HG02610 (cell line): ENCODE results near the gene UNC93B1.
"Not testable (repeated sequence)": the region's sequence is repeated elsewhere in the genome, so short reads cannot be mapped to it uniquely, and the experiment has no call there.

Experiments used
- ATAC-seq: cut with Tn5 transposase; IDR thresholded peaks from one replicate; pipeline ENCODE4 v1.9.1; 2021; ENCODE audit warnings: mild to moderate bottlenecking, moderate library complexity; ENCODE audit not compliant: unreplicated experiment

The UNC93B1 gene

DNA sequence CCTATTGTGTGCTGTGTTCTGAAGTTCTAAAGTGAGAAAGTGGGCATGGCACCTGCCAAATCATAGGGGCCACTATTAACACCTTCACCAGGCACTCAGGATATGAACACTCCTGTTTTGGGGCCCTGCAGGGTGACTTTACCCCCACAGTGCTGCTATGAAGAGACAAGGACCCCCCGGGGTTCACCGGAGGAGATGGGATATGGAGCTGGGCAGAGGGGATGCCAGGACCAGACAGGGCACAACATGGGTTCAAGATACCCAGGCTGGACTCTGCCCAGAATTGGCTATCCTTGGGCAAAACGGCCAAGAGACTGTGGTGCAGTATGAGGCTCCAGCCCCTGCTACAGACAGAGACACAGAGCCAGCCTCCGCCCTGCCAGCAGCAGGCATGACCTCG, 9.5 kb downstream of the UNC93B1 start:
- ATAC-seq, result not testable (repeated sequence)

DNA sequence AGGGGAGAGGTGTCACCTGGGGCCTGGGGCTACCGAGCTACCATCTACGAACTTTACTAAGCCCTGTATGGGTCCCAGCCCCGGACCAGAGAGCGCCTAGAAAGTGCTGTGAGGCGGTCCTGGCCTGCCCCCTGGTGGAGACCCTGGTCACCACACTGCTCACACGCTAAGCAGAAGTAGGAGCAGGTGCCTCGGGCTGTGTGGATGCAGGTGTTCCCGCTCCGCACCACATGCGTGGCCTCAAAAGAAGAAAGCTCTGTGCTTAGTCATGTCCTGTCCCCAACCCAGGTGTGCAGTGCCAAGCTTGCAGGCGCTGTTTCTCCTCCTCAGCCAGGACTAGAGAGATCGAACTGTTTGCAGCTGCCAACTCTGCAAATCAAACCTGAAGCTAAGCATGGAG, 10.1 kb downstream of the UNC93B1 start:
- ATAC-seq, result not testable (repeated sequence)

DNA sequence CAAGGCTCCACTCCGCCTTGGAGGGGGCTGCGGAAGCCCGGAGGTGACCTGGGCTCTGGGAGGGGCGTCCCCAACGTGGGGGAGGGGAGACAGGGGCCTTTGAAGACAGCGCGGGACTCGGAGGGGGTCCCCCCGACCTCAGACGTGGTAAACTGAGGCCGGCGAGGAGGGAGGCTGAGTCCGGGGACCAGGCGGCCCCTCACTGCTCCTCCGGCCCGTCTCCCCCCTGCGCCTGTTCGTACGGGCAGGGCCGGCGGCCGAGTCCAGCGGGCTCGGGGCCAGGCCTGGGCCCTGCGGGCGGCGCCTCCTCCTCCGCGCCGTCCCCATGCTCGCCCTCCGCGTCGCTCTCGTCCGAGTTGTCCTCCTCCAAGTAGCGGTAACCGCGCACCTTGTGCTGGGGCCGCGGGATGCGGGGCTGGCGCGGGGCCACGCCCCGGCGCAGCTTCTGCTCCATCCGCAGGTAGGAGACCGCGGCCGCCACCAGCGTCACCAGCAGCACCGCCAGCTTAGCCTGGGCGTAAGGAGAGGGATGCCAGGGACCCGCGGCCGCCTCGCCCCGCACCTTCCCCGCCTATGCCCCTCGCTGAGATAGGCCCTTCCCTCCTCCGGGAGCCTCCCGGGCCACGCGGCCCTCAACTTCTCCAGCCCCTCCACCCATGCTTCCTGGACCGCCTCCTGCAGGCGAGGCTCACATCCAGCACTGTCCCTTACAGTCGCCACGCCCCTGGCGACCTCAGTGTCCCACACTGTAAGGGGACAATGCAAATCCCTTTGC, 12.4 kb downstream of the UNC93B1 start:
- ATAC-seq, result not testable (repeated sequence)

DNA sequence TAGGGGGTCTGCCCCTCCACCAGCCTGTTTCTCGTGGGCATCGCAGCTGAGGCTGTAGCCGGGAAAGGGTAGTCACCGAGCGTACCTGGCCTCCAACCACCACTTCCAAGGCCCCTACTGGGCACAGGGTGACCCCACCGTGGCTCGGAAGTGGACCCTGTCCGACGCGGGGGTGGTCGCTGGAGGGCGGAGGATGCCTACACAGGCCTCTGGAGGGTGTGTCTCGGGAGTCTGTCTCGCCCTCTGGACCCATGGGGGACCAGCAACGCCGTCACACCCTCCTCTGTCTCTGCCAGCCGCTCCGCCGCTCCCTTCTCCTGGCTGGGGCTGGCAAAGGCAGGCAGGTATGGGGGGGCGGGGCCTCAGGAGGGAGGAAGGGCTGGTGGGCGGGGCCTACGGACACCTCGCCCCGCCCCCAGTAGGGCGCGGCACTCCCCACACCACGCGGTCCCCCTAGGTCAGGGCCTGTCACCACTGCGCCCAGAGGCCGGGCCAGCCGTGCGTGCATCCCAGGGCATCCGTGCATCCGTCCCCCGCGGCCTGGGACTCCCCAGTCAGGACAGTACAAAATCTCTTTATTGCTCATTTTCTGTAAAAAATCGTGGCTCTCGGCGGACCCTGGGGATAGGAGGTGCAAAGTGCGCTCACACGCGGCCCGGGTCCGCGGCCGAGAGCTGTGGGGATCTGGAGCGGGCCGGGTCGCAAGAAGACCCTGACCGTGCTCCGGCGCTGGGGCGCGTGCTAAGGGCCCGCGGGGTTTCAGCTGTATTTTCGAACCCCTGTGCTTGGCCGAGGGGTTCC, 13.2 kb downstream of the UNC93B1 start:
- not testable (repeated sequence) for ATAC-seq

DNA sequence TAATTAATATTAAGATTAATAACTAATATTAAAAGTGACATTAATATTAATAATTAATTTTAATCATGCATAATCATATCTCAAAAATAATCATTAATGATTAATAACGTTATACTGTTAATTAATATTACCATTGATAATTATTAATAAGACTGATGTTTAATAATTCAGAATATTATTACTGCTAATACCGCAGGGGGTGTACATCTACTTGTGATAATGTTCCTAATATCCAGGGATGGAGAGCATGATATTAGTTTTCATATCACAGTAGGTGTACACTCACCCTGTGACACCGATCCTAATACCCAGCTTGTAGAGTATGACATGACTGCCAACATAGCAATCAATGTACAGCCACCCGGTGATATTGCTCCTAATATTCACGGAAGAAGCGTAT, 18.6 kb downstream of the UNC93B1 start:
- ATAC-seq, result not testable (repeated sequence)

DNA sequence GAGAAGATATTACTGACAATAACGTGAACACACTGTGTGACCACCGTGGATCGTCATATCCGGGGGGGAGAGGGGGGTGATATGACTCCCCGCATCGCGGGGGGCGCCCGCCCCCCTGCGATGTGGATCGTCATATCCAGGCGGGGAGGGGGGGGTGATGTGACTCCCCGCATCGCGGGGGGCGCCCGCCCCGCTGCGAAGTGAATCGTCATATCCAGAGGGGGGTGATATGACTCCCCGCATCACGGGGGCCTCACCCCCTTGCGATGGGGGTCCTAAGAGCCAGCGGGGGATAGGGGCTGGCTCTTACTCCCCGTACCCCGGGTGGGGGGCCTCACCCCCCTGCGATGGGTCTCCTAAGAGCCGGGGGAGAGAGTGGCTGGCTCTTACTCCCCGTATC, 19.9 kb downstream of the UNC93B1 start:
- ATAC-seq, result no peak

DNA sequence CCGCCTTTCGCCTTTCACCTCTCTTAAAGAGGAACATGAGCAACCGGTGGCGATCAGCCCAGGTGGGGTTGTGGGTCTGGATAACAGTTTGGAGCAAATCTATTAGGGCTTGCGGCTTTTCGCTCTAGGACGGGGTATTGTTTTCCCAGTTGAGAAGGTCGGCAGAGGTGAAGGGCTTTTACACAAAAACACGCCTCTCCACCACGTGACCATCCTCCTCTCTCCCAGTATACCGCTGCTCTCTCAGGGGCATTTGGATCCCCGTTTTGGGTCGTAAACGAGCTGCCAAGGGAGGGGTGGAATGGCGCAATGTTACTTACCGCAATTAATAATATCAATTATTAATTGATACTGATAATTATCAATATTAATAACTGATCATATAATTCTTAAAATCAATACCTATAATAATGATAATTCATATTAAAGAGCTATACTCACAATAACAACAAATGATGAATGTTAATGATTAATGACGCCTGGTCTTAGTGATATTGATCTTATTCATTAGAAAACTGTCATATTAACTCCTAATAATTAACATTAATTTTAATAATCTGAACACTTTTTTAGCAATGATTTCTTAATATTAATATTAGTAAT, 21.5 kb downstream of the UNC93B1 start:
- not testable (repeated sequence) for ATAC-seq

DNA sequence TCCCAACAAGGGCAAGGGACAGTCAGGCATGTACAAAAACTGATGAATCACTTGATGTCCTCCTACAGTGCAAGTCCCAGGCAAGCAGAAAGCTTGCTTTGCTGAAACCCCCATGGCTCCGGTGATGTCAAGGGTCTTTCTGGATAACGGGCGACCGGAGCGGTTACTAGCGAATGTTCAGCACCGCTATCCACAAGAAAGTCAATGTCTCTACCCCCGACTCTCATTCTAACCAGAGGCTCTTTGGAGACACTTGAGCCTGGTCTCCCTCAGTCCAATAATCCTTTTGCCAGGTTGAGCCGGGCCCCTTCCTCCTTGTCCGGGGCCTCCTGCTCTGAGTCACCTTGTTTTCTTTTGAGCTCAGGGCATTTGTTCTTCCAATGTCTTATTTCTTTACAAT, 22.7 kb downstream of the UNC93B1 start:
- not testable (repeated sequence) for ATAC-seq

DNA sequence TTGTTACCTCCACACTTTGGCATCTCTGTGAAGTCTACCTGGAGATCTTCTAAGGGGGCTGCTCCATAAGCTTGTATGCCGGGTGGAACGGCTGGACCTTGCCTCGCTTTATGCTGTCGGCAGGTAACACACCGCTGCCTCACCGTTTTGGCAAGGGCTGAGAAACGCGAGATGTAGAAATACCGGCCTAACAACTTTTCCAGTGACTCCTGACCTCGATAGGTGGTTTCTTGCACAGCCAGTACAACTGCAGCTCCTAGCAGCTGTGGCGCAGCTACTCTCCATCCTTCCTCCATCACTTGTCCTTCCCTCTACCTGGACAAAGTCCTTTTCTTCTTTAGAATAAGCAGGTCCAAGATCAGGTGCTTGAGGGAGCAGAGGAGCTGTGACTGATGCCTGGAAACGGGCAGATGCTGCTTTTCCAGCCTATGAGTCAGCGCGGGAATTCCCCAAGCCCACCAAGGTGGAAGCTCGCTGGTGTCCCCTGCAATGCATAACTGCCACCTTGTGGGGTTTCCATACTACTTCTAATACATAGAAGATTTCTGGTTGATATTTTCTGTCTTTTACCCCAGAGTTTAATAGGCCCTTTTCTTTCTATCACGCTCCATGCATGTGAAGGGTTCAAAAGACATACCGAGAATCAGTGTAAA, 25.0 kb downstream of the UNC93B1 start:
- ATAC-seq, result not testable (repeated sequence)

DNA sequence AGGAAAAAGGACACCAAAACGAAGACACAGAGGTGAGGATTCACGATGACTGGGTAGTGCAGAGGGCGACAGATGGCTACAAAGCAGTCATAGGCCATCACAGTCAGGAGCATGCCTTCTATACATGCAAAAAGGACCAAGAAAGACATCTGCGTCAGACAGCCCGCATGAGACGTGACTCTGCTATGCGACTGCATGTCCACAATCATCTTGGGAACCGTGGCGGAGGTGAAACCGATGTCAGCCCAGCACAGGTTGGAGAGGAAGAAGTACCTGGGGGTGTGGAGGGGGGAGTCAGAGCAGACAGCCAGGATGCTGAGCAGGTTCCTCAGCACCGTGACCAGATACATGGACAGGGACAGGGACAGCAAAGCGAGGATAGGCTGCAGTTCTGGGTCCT, 29.2 kb downstream of the UNC93B1 start:
- ATAC-seq, result not testable (repeated sequence)

DNA sequence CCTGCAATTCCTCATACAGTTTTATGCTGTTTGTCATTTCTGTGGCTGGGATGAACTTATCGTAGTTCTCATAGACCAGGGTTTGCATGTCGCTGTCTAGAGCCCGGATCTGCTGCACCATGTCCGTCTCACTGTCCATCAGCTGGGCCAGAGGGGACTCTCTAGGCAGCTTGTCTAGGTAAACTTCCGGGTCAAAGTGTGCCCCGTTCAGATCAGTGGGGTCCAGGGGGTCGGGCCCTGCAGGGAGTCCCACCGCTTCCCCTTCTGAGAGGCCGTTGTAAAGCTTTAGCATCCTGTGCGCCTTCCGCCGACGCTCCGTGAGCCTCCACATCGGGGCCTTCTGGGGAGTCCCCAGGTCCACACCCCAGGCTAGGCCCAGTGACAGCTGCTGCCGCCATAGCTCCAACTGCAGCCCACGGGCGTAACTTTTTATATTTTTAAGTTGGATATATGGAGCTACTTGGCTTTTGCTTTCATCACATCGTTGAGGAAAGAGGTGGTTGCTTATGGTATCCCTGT, 38.0 kb downstream of the UNC93B1 start:
- not testable (repeated sequence) for ATAC-seq

DNA sequence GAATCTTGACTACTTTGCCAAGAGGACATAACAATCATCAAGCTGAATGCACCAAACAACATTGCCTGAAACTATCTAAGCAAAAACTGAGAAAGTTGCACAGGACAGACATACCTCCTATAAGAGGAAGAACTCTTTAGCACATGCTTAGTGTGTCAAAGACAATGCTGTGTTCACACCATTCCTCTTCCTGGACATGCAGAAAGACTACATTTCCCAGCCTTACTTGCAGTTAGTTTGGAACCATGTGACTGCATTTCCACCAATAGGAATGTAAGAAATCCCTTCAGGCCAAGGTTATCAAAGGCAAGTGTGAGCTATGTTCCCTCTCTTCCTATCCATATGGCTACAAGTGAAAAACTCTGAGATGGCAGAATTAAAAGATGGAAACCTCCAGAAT, 39.2 kb downstream of the UNC93B1 start:
- not testable (repeated sequence) for ATAC-seq

DNA sequence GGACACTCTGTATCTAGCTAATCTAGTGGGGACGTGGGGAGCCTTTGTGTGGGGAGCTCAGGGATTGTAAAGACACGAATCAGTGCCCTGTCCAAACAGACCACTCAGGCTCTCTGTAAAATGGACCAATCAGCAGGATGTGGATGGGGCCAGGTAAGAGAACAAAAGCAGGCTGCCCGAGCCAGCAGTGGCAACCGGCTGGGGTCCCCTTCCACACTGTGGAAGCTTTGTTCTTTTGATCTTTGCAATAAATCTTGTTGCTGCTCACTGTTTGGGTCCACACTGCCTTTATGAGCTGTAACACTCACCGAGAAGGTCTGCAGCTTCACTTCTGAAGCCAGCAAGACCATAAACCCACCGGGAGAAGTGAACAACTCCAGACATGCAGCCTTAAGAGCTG, 40.0 kb downstream of the UNC93B1 start:
- ATAC-seq, result not testable (repeated sequence)

DNA sequence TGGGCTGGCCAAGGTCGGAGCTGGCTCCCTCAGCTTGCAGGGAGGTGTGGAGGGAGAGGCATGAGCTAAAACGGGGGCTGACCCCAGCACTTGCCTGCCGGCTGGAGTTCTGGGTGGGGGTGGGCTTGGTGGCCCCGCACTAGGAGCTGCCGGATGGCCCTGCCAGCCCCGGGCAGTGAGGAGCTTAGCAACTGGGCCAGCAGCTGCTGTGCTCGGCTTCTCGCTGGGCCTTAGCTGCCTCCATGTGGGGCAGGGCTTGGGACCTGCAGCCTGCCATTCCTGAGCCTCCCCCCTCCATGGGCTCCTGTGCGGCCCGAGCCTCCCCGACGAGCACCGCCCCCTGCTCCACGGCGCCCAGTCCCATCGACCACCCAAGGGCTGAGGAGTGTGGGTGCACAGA, 40.7 kb downstream of the UNC93B1 start:
- ATAC-seq, result not testable (repeated sequence)

DNA sequence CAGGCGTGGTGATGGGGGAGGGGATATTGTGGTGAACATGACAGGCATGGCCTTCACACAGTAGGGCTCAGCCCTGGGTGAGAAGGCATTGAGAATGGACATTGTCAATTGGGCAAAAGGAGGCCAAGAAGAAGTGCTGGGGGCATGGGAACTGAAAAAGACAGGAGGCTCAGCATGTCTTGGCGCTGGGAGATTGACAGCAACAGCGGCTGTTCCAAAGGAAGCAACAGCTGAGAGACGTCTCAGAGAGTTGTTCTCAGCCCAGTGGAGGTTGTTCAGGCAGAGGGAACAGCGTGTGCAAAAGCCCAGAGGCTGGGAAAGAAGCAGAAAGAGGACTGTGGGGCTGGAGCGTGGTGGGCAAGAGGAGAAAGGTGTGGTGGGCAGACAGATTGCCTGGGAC, 47.7 kb downstream of the UNC93B1 start:
- ATAC-seq, result not testable (repeated sequence)

DNA sequence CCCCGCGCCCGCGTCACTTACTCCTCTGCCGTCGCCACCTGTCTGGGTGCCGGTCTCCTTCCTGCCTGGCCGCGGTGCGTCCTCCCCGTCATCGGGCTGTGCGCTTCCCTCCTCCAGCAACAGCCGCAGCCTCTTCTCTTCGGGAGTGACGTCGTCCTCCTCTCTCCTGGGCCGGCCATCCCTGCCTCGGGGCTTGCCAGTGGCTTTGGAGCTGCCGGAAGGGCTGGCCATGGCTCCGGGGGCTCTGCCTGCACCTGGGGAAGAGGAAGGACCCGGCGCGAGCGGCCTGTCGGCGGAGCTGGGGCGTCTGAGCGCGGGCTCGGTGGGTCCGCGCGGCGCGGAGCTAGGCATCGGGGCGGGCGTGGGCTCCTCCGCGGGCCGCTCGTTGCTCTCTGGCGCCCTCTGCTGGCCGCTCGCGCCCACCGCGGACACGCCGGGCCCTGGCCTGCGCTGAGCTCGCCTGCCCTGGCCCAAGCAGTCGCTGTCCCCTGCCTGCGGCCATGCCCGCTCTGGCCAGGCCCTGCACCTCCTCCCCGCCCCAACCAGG, 48.4 kb downstream of the UNC93B1 start:
- not testable (repeated sequence) for ATAC-seq

DNA sequence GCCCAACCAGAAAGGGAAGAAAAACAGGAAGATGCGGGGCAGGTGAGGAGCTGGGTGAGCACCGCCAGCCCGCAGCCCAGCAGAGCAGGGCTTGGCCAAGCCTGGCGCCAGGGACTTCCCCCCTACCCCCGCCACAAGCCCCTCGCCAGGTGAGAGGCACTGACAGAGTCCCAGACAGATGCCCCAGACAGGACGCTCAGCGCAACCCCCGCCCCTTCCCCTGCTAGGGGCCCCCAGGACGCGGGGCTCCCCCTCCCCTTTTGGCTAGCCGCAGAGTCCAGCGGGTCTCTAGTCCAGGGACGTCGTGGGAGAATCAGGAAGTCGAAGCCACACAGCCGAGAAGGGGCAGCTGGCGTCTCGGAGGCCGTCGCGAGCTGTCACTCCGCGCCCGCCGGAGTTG, 48.9 kb downstream of the UNC93B1 start:
- not testable (repeated sequence) for ATAC-seq

DNA sequence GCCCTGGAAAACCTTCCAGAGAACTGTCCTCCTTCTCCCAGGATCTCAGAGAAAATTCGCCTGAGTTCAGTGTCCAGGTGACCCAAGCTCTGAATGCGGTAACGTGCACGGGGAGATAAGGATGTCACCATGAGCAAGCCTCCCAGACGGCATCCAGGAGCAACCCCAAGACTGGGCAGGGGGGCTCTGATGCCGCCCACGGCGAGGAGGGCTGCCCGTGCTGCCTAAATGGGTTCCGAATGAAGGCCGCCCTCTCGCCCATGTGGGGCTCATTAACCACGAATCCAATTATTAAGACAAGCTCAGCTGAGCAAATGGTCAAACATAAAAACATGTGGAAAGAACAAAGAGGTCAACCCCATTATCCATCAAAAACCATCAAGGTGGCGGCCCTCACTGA, 49.6 kb downstream of the UNC93B1 start:
- not testable (repeated sequence) for ATAC-seq

DNA sequence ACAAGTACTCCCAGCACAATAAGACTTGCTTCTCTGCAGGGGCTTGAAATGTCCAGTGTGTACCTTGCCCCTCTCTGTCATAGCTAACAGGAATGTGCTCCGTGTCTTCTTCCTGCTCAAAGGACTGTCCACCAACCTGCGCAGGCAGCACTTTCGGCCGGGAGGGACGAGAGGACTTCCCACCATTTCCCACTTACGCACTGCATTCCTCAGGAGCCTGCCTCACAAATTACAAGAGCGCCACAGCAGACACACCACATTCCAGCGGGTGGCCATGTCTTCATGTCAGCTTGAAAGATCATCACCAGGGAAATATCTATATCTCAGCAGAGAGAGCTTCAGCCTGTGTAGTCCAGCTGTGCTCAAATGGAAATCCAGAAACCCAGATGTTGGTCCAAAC, 53.2 kb downstream of the UNC93B1 start:
- ATAC-seq, result not testable (repeated sequence)

DNA sequence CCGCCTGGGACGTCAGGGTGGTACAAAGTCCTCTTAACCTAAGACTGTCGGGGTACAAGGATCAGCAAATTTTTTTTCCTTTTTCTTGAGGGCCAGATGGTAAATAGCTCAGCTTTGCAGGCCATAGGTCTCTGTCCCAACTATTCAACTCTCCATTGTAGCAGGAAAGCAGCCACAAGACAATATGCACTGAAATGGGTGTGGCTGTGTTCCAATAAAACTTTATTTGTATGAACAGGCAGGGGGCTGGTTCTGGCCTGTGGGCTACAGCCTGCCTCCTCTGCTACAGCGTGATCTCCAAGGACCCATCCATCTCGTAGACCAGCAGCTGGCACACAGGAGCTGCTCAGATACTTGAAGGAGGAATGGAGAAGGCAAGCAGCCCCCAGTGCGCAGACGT, 56.1 kb downstream of the UNC93B1 start:
- not testable (repeated sequence) for ATAC-seq

DNA sequence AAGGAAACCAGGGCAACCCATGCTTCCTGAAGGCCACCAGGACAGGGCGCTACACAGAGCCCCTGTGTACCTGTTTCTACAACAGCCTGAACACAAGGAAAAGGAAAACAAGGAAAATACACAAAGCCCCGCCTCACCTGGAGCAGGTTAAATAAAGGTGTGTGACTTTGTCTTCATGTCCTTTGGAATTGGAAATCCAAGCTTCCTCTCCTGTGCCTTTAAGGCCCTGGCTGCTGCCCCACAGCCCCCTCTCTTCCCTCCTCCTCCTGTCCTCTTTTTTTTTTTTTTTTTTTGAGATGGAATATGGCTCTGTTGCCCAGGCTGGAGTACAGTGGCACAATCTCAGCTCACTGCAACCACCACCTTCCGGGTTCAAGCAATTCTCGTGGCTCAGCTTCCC, 57.5 kb downstream of the UNC93B1 start:
- not testable (repeated sequence) for ATAC-seq
